ENCODE measurements around the gene TTC6. TPM values are rescaled to one million over a fixed set of nuclear protein-coding genes. Genes with fewer than 3 reads are reported as not detected.

The TTC6 gene
- total RNA-seq, 2 donors from 2014 or later: not detected

DNA sequence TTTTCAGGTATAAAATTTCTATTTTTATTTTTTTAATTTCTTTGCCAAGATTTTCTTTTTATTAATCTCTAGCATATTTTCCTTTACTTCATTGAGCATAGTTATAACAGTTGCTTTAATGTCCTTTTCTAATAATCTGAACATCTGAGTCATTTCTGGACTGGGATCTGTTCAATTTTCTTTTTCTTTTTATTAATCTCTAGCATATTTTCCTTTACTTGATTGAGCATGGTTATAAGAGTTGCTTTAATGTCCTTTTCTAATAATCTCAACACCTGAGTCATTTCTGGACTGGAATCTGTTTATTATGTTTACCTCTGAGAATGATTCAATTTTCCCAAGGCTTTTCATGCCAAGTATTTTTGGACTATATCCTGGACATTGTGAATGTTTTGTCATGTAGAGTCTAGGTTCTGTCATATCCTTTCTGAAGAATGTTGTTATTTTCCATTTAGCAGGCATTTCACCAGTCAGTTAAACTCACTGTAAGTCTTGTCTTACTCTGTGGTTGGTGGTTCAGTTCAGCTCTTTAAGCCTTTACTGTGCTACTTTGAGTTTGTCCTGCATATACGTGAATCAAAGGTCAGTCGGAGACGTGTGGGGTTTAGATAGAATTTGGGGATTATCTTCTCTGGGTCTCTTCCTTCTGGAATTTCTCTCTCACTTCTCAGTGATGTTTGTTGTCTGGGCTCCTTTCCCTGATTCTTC lies 20.3 kb downstream of the TTC6 start:
- Mint-ChIP-seq H3K4me3 (no peak overlapping the region), H3K9me3 (peaks cover 6 to 14% of the 10 kb centered on the region in 2 donors), H3K27me3 (ENCODE audit: low read depth) (peaks cover 25% of the 10 kb centered on the region), H3K4me1 (ENCODE audit: low read depth) (no peaks in the 10 kb centered on the region), H3K27ac (no peak overlapping the region), H3K36me3 (ENCODE audit: insufficient read depth in 2 of 2) (peaks cover 4 to 19% of the 10 kb centered on the region in 2 donors)
- no peak for ATAC-seq (replicated peaks in 1 of 2)
- no peak for DNase-seq

DNA sequence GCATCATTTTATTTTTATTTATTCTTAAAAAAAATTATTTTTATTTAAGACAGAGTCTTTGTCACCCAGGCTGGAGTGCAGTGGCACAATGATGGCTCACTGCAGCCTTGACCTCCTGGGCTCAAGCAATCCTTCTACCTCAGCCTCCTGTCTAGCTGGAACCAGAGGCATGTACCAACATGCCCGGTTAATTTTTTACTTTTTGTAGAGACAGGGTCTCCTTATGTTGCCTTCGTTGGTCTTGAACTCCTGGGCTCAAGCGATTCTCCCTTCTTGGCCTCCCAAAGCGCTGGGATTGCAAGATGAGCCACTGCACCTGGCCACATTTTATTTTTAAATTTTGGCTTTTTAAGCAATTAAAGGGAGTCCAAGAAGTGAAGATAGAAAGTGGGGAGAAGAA lies 21.4 kb downstream of the TTC6 start:
- no peaks in the 10 kb centered on the region for H3K4me1 Mint-ChIP-seq (ENCODE audit: low read depth)
- peaks cover 2 to 12% of the 10 kb centered on the region in 2 donors for H3K36me3 Mint-ChIP-seq (ENCODE audit: insufficient read depth in 2 of 2)
- no peak for DNase-seq
- peaks cover 6 to 10% of the 10 kb centered on the region in 2 donors for H3K9me3 Mint-ChIP-seq
- no peak for ATAC-seq (replicated peaks in 1 of 2)
- no peak overlapping the region for H3K4me3 Mint-ChIP-seq
- H3K27me3 Mint-ChIP-seq (ENCODE audit: low read depth): peaks cover 25% of the 10 kb centered on the region
- no peak overlapping the region for H3K27ac Mint-ChIP-seq

DNA sequence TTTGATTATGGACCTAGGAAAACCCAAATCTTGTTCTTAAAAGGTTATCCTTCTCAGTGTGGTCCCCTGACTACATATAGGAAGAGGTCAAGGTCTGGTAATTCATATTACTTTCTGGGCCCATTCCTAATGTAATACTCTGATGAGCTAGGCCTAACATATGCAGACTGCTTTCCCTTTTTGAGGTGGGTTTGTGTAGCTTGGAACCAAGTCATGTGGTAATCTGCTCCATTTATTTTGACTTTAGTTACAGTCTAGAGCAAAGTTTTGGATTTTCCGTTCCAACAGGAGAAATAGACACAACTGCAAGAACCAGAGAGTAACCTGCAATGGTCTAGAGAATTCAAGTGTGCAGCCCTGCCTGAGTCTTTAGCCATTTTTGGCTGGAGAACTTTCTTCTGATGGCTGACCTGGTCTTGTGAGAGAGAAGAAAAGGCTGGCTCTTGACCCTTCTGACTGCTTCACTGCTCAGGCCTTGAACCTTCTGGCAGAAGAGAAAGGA lies 22.5 kb downstream of the TTC6 start:
- Mint-ChIP-seq H3K27ac (no peak overlapping the region), H3K4me3 (no peak overlapping the region), H3K4me1 (ENCODE audit: low read depth) (no peaks in the 10 kb centered on the region), H3K27me3 (ENCODE audit: low read depth) (peaks cover 18% of the 10 kb centered on the region), H3K9me3 (peaks cover 6 to 10% of the 10 kb centered on the region in 2 donors), H3K36me3 (ENCODE audit: insufficient read depth in 2 of 2) (peaks cover 2 to 10% of the 10 kb centered on the region in 2 donors)
- ATAC-seq (replicated peaks in 1 of 2): no peak
- DNase-seq: no peak

DNA sequence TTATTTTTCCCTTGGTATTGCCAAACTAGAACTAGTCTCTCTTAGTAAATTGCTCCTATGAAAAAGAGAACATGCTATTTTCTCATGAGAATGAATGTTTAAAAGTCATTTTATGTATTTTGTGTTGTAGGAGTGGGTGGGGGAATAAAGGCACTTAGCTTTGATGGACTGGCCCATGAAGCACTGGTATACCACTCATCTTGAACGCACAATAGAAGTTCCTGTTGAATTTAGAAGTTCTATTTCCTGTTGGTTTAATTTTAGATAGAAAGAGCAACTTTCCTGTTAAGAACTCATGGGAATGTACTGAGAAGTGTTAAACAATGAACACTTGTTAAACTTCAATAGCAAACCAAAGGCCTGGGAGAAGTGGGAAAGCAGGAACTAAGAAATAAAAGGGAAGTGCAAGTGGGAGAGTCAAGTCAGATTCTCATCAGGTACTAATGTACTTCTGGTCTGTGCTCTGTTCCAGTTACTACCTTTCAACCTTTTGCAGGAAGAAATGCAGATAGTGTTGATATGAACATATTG lies 23.1 kb downstream of the TTC6 start:
- Mint-ChIP-seq H3K27ac (no peak overlapping the region), H3K4me3 (no peak overlapping the region), H3K36me3 (ENCODE audit: insufficient read depth in 2 of 2) (peaks cover 2 to 10% of the 10 kb centered on the region in 2 donors), H3K27me3 (ENCODE audit: low read depth) (peaks cover 20% of the 10 kb centered on the region), H3K9me3 (peaks cover 7 to 10% of the 10 kb centered on the region in 2 donors), H3K4me1 (ENCODE audit: low read depth) (no peaks in the 10 kb centered on the region)
- ATAC-seq (replicated peaks in 1 of 2): no peak
- no peak for DNase-seq

DNA sequence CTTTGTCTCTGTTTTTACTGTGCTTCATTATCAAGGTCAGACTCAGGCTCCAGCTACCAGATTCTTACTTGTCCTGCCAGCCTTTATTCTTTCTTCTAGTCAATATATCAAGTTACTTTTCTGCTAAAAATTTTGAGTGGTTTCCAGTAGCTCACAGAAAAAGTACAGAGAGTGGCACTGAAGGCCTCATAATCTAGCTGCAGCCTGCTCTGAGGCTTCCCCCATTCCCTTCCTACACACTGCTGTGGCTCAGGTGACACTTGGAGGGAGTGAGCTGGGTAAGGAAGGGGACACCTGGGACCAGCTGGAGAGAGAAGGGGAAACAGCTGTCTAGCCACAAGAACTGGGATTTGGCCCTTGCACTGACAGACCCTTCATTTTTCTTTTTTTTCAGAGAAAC lies 25.4 kb downstream of the TTC6 start:
- Mint-ChIP-seq H3K27me3 (ENCODE audit: low read depth) (peaks cover 25% of the 10 kb centered on the region), H3K9me3 (peaks cover 3 to 6% of the 10 kb centered on the region in 2 donors), H3K4me3 (no peak overlapping the region), H3K27ac (no peak overlapping the region), H3K36me3 (ENCODE audit: insufficient read depth in 2 of 2) (peaks cover 0 to 1% of the 10 kb centered on the region in 2 donors), H3K4me1 (ENCODE audit: low read depth) (no peaks in the 10 kb centered on the region)
- DNase-seq (no peak), ATAC-seq (replicated peaks in 1 of 2) (no peak)

DNA sequence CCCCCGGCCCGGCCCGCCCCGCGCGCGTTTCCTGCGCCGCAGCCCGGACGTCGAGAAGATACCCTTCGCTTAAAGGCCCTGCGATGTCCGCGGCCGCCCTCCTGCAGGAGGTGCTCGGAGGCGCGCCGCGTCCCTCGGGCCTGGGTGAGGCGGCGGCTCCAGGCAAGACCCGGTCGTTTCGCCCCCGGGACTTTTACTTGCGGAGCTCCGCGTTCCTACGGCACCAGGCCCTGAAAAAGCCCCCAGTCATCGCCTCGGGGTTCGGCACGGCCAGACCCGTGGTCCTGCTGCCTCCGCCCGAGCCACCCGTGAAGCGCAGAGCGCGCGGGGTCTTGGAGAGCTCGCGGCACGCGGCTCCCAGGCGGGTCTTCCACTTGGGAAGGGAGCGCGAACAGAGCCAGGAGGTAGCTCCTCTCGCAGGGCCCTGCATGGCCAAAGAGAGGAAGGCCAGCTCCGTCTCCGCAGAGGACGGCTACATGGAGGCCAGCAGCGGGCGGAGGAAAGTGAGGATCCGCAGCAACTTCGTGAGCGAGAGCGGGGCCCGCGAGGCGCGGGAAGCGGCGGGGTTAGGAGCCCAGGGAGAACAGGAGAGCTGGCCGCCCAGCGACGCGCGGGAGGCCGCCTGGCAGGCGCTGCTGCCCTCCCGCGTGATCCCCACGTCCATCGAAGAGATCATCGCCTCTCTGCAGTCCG lies 26.9 kb downstream of the TTC6 start:
- H3K27ac Mint-ChIP-seq: no peak overlapping the region
- H3K4me3 Mint-ChIP-seq: no peak overlapping the region
- H3K9me3 Mint-ChIP-seq: peaks cover 1 to 2% of the 10 kb centered on the region in 2 donors
- no peaks in the 10 kb centered on the region for H3K36me3 Mint-ChIP-seq (ENCODE audit: insufficient read depth in 2 of 2)
- H3K4me1 Mint-ChIP-seq (ENCODE audit: low read depth): no peaks in the 10 kb centered on the region
- no peak for DNase-seq
- peaks cover 25% of the 10 kb centered on the region for H3K27me3 Mint-ChIP-seq (ENCODE audit: low read depth)
- ATAC-seq (replicated peaks in 1 of 2): no peak

DNA sequence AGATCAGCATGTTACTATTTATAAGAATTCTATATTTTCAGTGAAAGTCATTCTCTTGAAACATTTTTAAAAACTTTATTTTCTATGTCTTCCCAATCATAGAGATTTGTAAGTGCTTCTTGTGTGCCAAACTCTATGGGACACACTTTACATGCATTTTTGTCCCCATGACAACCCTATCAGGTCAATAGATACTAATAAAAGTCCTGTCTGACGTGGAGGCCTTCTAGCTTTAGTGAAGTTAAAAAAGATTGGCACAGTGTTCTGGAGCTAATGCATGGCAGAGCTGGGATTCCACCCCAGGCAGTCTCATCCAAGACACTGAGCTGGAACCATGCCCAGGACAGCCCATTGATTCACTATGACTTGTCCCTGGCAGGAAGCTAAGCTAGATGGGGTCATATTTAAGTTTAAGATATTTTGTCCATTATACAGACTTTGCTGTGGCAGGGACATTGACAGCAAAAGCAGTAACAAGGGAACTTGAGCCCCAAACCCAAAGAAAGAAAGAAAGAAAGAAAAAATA lies 28.1 kb downstream of the TTC6 start:
- Mint-ChIP-seq H3K36me3 (ENCODE audit: insufficient read depth in 2 of 2) (no peaks in the 10 kb centered on the region), H3K9me3 (peaks cover 1 to 2% of the 10 kb centered on the region in 2 donors), H3K4me3 (no peak overlapping the region), H3K4me1 (ENCODE audit: low read depth) (no peaks in the 10 kb centered on the region), H3K27ac (no peak overlapping the region), H3K27me3 (ENCODE audit: low read depth) (peaks cover 25% of the 10 kb centered on the region)
- ATAC-seq (replicated peaks in 1 of 2) (no peak), DNase-seq (no peak)

DNA sequence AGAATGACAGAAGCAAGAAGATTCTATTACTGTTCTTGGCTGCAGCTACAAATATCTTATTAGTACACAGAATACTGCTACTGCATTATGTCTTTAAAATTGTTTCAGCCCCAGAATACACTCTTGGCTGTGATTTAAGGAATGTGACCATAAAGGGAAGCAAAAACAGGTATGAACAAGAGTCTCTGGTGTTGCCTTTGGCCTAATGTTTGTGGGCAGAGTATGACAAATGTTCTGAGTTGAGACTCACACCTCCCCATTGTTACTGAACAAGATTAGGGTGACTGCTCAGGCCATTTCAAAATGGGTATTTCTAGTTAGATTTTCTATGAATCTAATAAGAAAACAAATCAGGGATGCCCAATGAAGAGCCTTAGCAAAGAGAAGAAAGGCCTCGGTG lies 28.5 kb downstream of the TTC6 start:
- DNase-seq (no peak), ATAC-seq (replicated peaks in 1 of 2) (no peak)
- Mint-ChIP-seq H3K4me1 (ENCODE audit: low read depth) (no peaks in the 10 kb centered on the region), H3K9me3 (peaks cover 1 to 2% of the 10 kb centered on the region in 2 donors), H3K27ac (no peak overlapping the region), H3K36me3 (ENCODE audit: insufficient read depth in 2 of 2) (no peaks in the 10 kb centered on the region), H3K27me3 (ENCODE audit: low read depth) (peaks cover 25% of the 10 kb centered on the region), H3K4me3 (no peak overlapping the region)

DNA sequence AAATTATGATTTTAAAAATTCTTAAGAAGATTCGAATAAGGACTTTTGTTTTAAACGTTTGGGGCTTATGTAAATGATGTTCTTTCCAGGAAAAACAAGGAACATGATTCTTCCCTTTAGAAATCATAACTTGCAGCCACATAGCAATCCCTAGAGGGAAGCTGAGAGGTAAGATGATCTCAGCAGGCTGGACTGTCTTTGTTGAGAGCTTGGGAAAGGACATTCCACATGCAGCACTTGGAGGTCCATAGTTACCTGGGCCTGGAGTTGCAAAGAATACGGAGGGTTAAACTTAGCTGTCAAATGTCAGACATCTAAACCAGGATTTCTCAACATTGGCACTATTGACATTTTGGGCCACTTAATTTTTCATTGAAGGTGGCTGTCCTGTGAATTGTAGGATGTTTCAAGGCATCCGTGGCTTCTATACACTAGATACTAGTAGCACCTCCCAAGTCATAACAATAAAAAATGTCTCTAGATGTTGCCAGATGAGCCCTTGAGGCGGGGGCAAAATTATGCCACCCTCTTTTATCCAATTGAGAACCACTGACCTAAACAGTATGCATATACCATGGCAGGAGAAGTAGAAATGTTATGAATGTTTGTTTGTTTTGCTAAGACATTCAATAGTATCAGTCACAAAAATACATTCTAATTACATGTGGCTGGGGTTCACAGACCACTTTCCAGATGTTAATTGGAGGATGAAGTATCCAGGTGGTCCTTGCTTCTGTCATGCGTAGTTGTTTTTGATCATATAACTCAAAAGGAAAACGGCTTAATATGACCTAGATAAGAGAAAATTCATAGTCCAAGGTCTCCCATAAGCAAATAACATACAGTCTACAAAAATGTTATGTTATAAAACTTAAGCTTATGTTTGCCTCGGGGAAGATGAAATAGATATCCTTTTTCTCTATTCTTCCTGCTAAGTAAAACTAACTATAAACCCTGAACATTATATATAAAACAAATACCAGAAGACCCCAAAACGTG lies 30.5 kb downstream of the TTC6 start:
- ATAC-seq (replicated peaks in 1 of 2): no peak
- H3K27ac Mint-ChIP-seq: no peak overlapping the region
- H3K36me3 Mint-ChIP-seq (ENCODE audit: insufficient read depth in 2 of 2): peaks cover 0 to 4% of the 10 kb centered on the region in 2 donors
- no peak overlapping the region for H3K4me3 Mint-ChIP-seq
- no peak for DNase-seq
- no peaks in the 10 kb centered on the region for H3K4me1 Mint-ChIP-seq (ENCODE audit: low read depth)
- peaks cover 16% of the 10 kb centered on the region for H3K27me3 Mint-ChIP-seq (ENCODE audit: low read depth)
- H3K9me3 Mint-ChIP-seq: peaks cover 10 to 14% of the 10 kb centered on the region in 2 donors

DNA sequence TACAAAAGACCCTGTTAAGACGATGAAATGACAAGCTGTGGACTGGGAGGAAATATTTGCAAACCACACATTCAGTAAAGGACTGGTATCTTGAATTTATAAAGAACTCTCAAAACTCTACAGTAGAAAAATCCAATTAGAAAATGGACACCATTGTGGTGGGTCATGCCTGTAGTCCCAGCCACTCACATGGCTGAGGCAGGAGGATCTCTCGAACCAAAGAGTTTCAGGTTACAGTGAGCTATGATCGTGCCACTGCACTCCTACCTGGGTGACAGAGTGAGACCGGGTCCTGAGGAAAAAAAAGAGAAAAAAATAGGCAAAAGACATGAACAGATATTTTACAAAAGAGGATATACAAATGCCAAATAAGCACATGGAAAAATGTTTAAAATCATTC lies 41.9 kb downstream of the TTC6 start:
- no peaks in the 10 kb centered on the region for H3K4me1 Mint-ChIP-seq (ENCODE audit: low read depth)
- no peak overlapping the region for H3K4me3 Mint-ChIP-seq

DNA sequence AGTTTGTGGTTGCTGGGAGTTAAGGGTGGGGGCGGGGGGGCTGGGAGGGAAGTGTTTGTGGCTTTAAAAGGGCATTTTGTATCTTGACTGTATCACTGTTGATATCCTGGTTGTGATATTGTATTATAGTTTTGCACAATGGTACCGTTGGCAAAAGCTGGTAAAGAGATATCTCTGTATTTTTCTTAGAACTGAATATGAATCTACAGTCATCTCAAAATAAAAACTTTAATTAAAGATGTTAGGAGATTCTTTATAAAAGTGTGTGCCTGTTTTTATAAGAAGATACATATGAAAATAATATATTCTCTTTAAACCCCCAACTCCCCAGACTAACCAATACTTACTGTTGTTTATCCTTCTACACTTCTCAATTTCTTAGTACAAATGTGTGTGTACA lies 43.2 kb downstream of the TTC6 start:
- Mint-ChIP-seq H3K4me3 (no peak overlapping the region), H3K36me3 (ENCODE audit: insufficient read depth in 2 of 2) (peaks cover 0 to 2% of the 10 kb centered on the region in 2 donors), H3K4me1 (ENCODE audit: low read depth) (no peaks in the 10 kb centered on the region), H3K9me3 (peaks cover 2 to 4% of the 10 kb centered on the region in 2 donors), H3K27ac (no peak overlapping the region), H3K27me3 (ENCODE audit: low read depth) (no peaks in the 10 kb centered on the region)
- DNase-seq (no peak), ATAC-seq (replicated peaks in 1 of 2) (no peak)

More for the DNA sequence above, 41.9 kb downstream of the TTC6 start:
- DNase-seq (no peak), ATAC-seq (replicated peaks in 1 of 2) (no peak)
- Mint-ChIP-seq H3K36me3 (ENCODE audit: insufficient read depth in 2 of 2) (peaks cover 0 to 2% of the 10 kb centered on the region in 2 donors), H3K27me3 (ENCODE audit: low read depth) (no peaks in the 10 kb centered on the region), H3K27ac (no peak overlapping the region), H3K9me3 (peaks cover 2 to 4% of the 10 kb centered on the region in 2 donors)

DNA sequence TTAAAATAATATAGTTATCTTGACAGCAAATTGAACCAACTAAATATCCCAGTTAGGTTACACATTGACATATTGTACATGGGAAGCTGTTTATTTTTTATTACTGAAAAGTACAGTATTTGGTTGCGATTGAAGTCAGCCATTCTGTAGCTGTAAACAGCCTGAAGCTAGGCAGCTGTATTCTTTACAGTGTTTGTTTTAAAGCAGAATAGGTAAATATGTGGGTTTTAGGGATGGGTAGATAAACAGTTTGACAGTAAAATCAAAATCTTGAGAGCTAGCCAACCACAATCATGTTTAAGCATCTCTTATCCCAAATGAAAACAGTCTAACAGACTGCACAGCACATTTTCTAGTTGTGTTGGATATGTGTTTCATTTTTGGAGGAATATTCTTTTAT lies 45.7 kb downstream of the TTC6 start:
- DNase-seq (no peak), ATAC-seq (replicated peaks in 1 of 2) (no peak)
- Mint-ChIP-seq H3K27me3 (ENCODE audit: low read depth) (no peaks in the 10 kb centered on the region), H3K4me3 (no peak overlapping the region), H3K36me3 (ENCODE audit: insufficient read depth in 2 of 2) (peaks cover 0 to 2% of the 10 kb centered on the region in 2 donors), H3K9me3 (peaks cover 2 to 6% of the 10 kb centered on the region in 2 donors), H3K4me1 (ENCODE audit: low read depth) (no peaks in the 10 kb centered on the region), H3K27ac (no peak overlapping the region)

Data from activated T-cell treated with anti-CD3 and anti-CD28 coated beads, Interleukin-2, amount 50 U/mL, for 72 hours (primary cell).